ENCODE results near the gene SUSD3.

Gene SUSD3

GRCh38 chr9:93077367-93077766, 18.9 kb downstream of the SUSD3 start:
- no peak for DNase-seq (ENCODE audit: low read depth)

GRCh38 chr9:93077811-93078210, 19.3 kb downstream of the SUSD3 start:
- DNase-seq (ENCODE audit: low read depth), result no peak

DNA sequence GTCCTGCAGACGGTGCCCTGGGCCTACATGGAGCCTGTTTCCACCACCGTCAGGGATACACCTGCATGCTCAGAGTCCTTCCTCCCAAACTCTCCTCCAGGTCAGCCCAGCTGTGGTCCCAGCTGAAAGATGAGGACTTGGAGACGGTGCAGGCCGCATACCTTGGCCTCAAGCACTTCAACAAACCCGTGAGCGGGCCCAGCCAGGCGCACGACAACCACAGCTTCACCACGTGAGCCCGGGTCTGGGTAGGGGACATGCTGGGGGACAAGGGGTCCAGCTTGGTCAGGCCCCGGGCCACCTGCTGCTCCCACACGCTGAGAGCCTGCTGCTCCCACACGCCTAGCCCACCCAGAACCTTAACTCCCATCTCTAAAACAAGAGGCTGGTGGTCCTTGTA, 20.9 kb downstream of the SUSD3 start:
- no peak for DNase-seq (ENCODE audit: low read depth)

DNA sequence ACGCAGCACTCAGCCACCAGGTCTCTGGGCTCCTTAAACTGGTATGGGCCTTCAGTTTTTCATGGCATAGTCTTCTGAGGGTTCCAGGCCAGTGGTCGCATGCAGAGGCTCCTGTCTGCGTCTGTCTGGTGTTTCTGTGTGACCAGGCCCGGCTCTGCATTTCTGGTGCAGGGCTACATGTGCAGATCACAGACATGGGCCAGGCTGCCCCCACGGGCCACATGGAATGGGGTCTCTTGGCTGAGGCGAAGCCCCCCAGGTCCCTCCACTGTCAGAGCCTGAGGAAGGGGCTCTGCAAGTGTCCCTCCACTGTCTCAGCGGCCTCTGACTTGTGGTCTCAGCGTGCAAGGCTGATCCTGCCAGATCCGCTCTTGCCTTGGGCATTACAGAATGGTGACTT, 21.9 kb downstream of the SUSD3 start:
- DNase-seq (ENCODE audit: low read depth), result no peak

- no peak for DNase-seq (ENCODE audit: low read depth)
Observed at GRCh38 chr9:93081081-93081529, 22.6 kb downstream of the SUSD3 start.

DNA sequence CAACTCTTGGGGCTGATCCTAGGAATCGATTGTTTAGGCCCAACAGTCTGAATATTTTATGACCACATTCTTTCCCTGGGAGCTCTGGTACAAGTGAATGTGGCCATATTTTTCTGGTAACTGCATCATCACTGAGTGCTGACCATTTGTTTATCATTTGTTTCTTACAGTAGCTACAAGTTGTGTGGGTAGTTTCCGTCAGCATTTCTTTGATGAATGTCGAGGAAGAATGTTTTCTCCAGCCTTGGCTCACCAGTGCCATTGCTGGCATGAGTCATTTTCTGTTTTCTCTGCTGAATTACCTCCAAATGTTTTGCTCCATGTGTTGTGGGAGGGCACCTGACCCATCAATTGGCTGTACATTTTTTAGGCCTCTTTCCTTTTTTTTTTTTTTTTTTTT, 23.4 kb downstream of the SUSD3 start:
- DNase-seq (ENCODE audit: low read depth), result no peak

DNA sequence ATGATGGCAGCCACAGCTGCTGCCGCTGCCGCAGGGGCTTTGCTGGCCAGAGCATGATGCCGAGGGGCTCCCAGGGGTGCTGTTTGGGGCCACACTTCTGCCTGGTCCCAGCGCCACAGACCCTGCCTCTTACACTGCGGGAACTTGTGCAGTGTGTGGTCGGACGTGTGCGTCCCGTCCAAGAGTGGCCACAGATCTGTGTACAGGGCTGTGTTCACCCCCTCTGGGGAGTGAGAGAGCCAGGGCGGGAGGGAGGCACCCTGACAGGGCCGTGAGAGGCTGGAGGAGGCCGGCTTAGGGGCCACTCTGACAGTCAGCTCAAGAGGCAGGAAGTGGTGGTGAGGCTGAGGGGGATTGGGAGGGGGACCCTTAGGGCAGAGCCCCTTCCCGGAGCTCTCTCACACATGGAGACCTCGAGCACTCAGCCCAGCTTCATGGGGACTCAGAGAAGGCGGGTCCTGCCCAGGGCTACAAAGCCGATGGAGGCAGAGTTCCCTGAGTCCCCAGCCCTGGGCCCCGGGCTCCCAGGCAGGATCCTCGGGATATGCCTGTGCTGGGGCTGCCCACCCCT, 24.4 kb downstream of the SUSD3 start:
- no peak for DNase-seq (ENCODE audit: low read depth)

GRCh38 chr9:93083592-93084470, 25.3 kb downstream of the SUSD3 start:
- no peak for DNase-seq (ENCODE audit: low read depth)

DNA sequence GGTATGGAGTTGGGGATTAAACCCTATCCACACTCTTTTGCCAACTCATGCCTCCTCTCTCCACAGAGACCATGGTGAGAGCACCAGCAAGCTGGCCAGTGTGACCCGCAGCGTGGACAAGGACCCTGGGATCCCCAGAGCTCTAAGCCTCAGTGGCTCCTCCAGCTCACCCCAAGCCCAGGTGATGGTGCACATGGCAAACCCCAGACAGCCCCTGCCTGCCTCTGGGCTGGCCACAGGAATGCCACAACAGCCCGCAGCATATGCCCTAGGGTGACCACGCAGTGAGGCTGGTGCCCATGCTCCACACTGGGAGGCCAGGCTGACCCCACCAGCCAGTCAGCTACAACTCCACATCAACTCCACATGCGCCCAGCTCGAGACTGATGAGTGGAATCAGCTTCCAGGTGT, 26.0 kb downstream of the SUSD3 start:
- DNase-seq (ENCODE audit: low read depth), result no peak

DNA sequence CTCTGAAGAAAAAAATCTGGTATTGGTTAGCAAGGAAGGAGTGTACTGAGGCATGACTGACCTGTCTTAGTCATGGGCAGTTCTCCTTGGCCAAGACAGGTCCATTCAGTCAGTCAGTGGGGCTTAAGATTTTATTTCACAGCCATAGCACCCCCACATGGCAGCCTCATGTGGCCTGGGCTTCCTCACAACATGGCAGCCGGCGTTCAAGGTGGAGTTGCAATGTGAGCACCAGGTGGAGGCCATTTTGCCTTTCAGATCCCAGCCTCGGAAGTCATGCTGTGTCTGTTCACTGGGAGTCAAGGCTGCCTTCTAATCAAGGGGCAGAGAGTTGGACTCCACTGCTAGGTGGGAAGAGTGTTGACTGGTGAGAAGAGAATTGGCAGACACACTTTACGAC, 27.2 kb downstream of the SUSD3 start:
- DNase-seq (ENCODE audit: low read depth), result no peak

- no peak for DNase-seq (ENCODE audit: low read depth)
Observed at GRCh38 chr9:93086447-93087224, 28.1 kb downstream of the SUSD3 start.

- DNase-seq (ENCODE audit: low read depth), result no peak
Observed at GRCh38 chr9:93087971-93088655, 29.6 kb downstream of the SUSD3 start.

GRCh38 chr9:93088656-93089015, 30.1 kb downstream of the SUSD3 start:
- DNase-seq (ENCODE audit: low read depth), result no peak

DNA sequence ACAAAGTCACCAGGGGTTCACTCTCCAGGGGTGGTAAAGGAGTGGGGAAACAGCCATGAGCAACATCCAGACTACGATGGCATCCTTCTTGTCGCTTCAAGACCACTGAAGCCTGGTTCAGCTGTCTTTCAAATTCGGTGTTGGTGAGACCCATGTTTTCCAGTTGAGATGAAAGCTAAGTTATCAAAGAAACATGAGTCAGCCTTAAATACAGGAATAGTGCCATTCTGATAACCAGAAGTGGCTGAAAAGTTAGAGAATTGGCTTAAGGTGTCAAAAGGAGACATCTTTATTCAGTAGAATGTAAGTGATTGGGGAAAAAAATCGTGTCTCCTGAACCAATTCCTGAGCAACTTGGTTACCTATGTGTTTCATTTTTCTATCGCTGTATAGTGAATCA, 30.5 kb downstream of the SUSD3 start:
- no peak for DNase-seq (ENCODE audit: low read depth)

- DNase-seq (ENCODE audit: low read depth), result no peak
Observed at GRCh38 chr9:93089481-93089991, 31.0 kb downstream of the SUSD3 start.

GRCh38 chr9:93090091-93090655, 31.7 kb downstream of the SUSD3 start:
- no peak for DNase-seq (ENCODE audit: low read depth)

DNA sequence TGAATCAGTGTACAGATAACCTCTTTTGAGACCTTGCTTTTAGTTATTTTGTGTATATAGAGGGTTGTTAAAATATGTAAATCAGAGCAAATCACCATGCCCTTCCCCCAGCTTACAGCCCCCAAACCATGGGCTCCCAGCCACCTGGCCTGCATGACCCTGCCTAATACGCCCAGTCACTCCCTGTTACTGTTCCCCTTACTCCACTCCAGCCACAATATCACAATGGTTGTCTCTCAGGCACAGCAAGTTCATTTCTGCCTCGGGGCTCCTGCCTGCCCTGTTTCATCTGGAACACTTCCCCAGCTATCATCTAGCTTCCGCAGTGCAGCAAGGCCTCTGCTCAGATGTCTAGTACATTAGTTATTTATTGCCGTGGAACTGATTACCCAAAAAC, 32.6 kb downstream of the SUSD3 start:
- DNase-seq (ENCODE audit: low read depth), result no peak

- no peak for DNase-seq (ENCODE audit: low read depth)
Observed at GRCh38 chr9:93091453-93092081, 33.1 kb downstream of the SUSD3 start.

DNA sequence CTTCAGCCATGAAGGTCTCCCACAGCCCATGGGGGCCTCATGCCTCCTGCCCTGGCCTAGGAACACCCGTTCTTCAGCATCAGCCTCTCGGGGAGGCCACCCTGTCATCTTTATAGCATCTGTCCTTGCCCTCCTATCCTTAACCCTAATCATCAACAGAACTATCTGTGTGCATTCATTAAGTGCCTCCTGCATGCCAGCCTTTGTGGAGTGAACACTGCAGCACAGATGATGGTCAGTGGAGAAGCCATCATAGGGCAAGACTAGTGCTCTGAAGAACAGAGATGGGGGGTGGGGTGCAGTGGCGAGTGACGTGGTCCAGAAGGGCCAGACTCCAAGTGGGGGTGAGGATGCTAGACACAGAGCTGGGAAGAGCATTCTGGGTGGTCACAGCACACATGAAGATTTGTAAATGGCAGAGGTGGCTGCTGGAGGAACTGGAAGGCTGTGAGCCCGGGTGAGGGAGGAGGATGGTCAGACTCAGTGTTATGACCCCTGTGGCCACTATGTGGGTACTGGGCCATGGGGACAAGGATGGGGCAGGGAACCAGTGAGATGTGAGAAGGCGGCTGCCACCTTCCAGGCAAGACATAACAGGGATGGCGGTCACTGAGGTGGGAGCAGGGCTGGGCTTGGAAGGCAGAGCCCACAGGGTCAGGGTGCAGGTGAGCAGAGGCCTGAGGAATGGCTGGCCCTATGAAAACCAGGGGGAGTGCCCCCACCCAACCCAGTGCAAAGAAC, 33.9 kb downstream of the SUSD3 start:
- DNase-seq (ENCODE audit: low read depth), result no peak

DNA sequence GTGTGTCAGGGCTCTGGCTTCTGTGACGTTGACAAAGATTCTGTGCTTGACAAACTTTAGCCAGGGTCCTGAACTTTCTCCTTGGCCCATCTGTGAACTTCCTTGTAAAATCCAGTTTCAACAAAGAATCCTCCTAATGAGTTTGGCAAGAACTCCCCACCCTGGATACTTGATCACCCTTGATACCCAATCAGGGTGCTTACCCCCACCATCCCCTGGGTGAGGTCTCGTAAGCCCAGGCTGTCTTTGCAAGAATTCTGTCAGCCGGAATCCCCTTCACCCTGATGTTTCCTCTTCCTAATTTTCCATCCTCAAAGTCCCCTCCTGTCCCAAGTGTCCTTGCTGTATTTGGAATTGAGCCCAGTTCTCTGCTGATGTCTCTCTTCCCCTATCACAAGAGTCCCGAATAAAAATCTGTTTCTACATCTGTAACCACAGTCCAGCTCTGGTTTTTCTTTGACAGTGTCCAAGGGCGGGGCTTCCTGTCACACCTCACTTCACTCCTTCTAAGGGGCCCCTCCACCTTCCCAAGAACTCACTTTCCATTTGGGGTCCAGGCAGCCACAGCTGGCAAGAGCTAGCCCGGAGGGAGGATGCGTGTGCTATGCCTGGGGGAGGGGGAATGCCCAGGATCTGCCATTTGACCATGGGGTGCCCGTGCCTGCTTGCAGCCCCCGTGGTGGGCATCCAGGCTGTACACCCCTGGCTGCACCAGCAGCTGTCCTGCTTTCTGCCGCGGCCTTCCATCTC, 34.8 kb downstream of the SUSD3 start:
- DNase-seq (ENCODE audit: low read depth), result no peak
